A549 (cell line): Measurements from ENCODE around the gene PFDN2. TPM values are rescaled to one million over a fixed set of nuclear protein-coding genes. Genes with fewer than 3 reads are reported as not detected.

ENCODE experiments used
- ATAC-seq, 2 experiments: fragments of 200-7000 bp in 1 of 2; fragments of >200 bp in 1 of 2; cut with Nextera tagmentation in 1 of 2; cut with Tn5 transposase in 1 of 2; 3 replicates each; pipeline versions ENCODE4 v1.8.0 to v1.9.1; 2018 to 2020; ENCODE audit warnings: mild to moderate bottlenecking in 1 of 2, moderate library complexity in 1 of 2
- CTCF ChIA-PET: fragments of 300-600 bp; sonication (Branson Sonifier 250); formaldehyde crosslinking; extraction: SDS; loops from one replicate; lab custom pipeline; 2021; ENCODE audit warnings: antibody characterized with exemption, inconsistent platforms; lab: Yijun Ruan, JAX
- POLR2A ChIA-PET: fragments of 350-600 bp; formaldehyde crosslinking; extraction: SDS; loops from one replicate; lab custom pipeline; 2021; ENCODE audit warnings: antibody characterized with exemption, inconsistent platforms; lab: Yijun Ruan, JAX
- DNase-seq, 2 experiments: peaks; one replicate each; pipeline versions ENCODE4 v3.0.0 to v3.0.0-alpha.2; 2011 to 2016; ENCODE audit warnings: low read depth in 1 of 2, low spot score in 1 of 2
- FAIRE-seq: peaks from 2 replicates; lab custom pipeline; 2011; peaks lifted over from hg19 to GRCh38; lab: Jason Lieb, UNC
- H3K27ac ChIP-seq, 2 experiments: fragments of >200 bp; sonication (Bioruptor Twin); formaldehyde crosslinking; 3 replicates each; pipeline ENCODE4 v1.5.1; 2016 to 2017
- H3K4me1 ChIP-seq: fragments of >200 bp; sonication (Bioruptor Twin); formaldehyde crosslinking; 3 replicates; pipeline ENCODE4 v1.6.1; 2016
- H3K4me2 ChIP-seq: fragments of >200 bp; sonication (Bioruptor Twin); formaldehyde crosslinking; 3 replicates; pipeline ENCODE4 v1.6.1; 2016
- H3K4me3 ChIP-seq: fragments of >200 bp; sonication (Bioruptor Twin); formaldehyde crosslinking; 3 replicates; pipeline ENCODE4 v1.5.1; 2016
- H3K9me3 ChIP-seq: fragments of >200 bp; sonication (Bioruptor Twin); formaldehyde crosslinking; 3 replicates; pipeline ENCODE4 v1.6.1; 2016
- BHLHE40 ChIP-seq: IDR thresholded peaks from 2 replicates; pipeline ENCODE4 v1.6.1; 2012; ENCODE audit warnings: low read depth, low read length, inconsistent platforms
- CBX2 ChIP-seq: fragments of 200-600 bp; sonication (generic); IDR thresholded peaks from 2 replicates; pipeline ENCODE4 v1.6.1; 2016; ENCODE audit warnings: low read depth, mild to moderate bottlenecking, borderline replicate concordance
- EHF ChIP-seq: fragments of 250-450 bp; sonication (Bioruptor Pico); IDR thresholded peaks from 2 replicates; pipeline ENCODE4 v1.5.0; 2020; ENCODE audit warnings: mild to moderate bottlenecking
- EHMT2 ChIP-seq: fragments of 200-600 bp; sonication (generic); IDR thresholded peaks from 2 replicates; pipeline ENCODE4 v1.6.1; 2016; ENCODE audit warnings: antibody characterized with exemption, low read depth, mild to moderate bottlenecking, moderate library complexity
- ELK1 ChIP-seq: fragments of 150-350 bp; IDR thresholded peaks from 2 replicates; pipeline ENCODE4 v1.6.1; 2014; ENCODE audit warnings: low read depth, mild to moderate bottlenecking, low read length
- FOSB ChIP-seq: fragments of 250-450 bp; sonication (Bioruptor Pico); IDR thresholded peaks from 2 replicates; pipeline ENCODE4 v1.5.0; 2020; ENCODE audit warnings: mild to moderate bottlenecking, moderate library complexity
- HDAC2 ChIP-seq: fragments of 200-600 bp; sonication (generic); IDR thresholded peaks from 2 replicates; pipeline ENCODE4 v1.6.1; 2016
- HES2 ChIP-seq: fragments of >200 bp; sonication (Bioruptor Twin); formaldehyde crosslinking; IDR thresholded peaks from 2 replicates; pipeline ENCODE4 v1.6.1; 2016
- HMGXB4 ChIP-seq: fragments of 250-450 bp; sonication (Bioruptor Pico); IDR thresholded peaks from 2 replicates; pipeline ENCODE4 v1.5.0; 2021; ENCODE audit warnings: mild to moderate bottlenecking, moderate library complexity, borderline replicate concordance
- HOXA7 ChIP-seq: fragments of 250-450 bp; sonication (Bioruptor Pico); IDR thresholded peaks from 2 replicates; pipeline ENCODE4 v1.5.0; 2020; ENCODE audit warnings: mild to moderate bottlenecking, moderate library complexity
- HOXB13 ChIP-seq: fragments of 250-450 bp; sonication (Bioruptor Pico); IDR thresholded peaks from 2 replicates; pipeline ENCODE4 v1.5.0; 2020; ENCODE audit warnings: low read depth, mild to moderate bottlenecking, moderate library complexity
- HOXB5 ChIP-seq: fragments of 250-450 bp; sonication (Bioruptor Pico); IDR thresholded peaks from 2 replicates; pipeline ENCODE4 v1.5.0; 2020; ENCODE audit warnings: mild to moderate bottlenecking, moderate library complexity
- JUNB ChIP-seq: fragments of >200 bp; sonication (Bioruptor Twin); formaldehyde crosslinking; IDR thresholded peaks from 2 replicates; pipeline ENCODE4 v1.6.1; 2016
- KDM1A ChIP-seq: fragments of 200-600 bp; sonication (generic); IDR thresholded peaks from 2 replicates; pipeline ENCODE4 v1.6.1; 2016; ENCODE audit warnings: low read depth, mild to moderate bottlenecking
- KDM5A ChIP-seq: fragments of 200-600 bp; sonication (generic); IDR thresholded peaks from 2 replicates; pipeline ENCODE4 v1.6.1; 2016; ENCODE audit warnings: antibody characterized with exemption, mild to moderate bottlenecking
- MAFK ChIP-seq: fragments of 450-650 bp; IDR thresholded peaks from 2 replicates; pipeline ENCODE4 v1.6.1; 2014; ENCODE audit not compliant: partially characterized antibody
- MAX ChIP-seq: IDR thresholded peaks from 2 replicates; pipeline ENCODE4 v1.6.1; 2012
- NPAS2 ChIP-seq: fragments of 250-450 bp; sonication (Bioruptor Pico); IDR thresholded peaks from 2 replicates; pipeline ENCODE4 v1.8.0; 2022; ENCODE audit warnings: mild to moderate bottlenecking, moderate library complexity, borderline replicate concordance
- NR3C1 ChIP-seq: fragments of >200 bp; sonication (Bioruptor Twin); formaldehyde crosslinking; IDR thresholded peaks from 3 replicates; pipeline ENCODE4 v1.6.1; 2017
- POLR2AphosphoS2 ChIP-seq: conservative IDR thresholded peaks from 2 replicates; pipeline ENCODE4 v1.6.1; 2012; ENCODE audit warnings: low read length, improper control_type of control experiment, inconsistent platforms
- RCOR1 ChIP-seq: fragments of 150-350 bp; IDR thresholded peaks from 2 replicates; pipeline ENCODE4 v1.6.1; 2014; ENCODE audit warnings: antibody characterized with exemption, low read length, low read depth
- RNF2 ChIP-seq: fragments of 200-600 bp; sonication (generic); IDR thresholded peaks from 2 replicates; pipeline ENCODE4 v1.6.1; 2016; ENCODE audit warnings: low read depth, mild to moderate bottlenecking, antibody characterized with exemption, moderate library complexity, borderline replicate concordance
- SREBF2 ChIP-seq: fragments of 450-650 bp; IDR thresholded peaks from 2 replicates; pipeline ENCODE4 v1.6.1; 2014; ENCODE audit warnings: mild to moderate bottlenecking, moderate library complexity
- ZNF302 ChIP-seq: fragments of 250-450 bp; sonication (Bioruptor Pico); IDR thresholded peaks from 2 replicates; pipeline ENCODE4 v1.9.0; 2021; ENCODE audit warnings: inconsistent platforms, mild to moderate bottlenecking, moderate library complexity
- ZSCAN20 ChIP-seq: fragments of 250-450 bp; sonication (Bioruptor Pico); IDR thresholded peaks from 2 replicates; pipeline ENCODE4 v1.8.0; 2022; ENCODE audit warnings: mild to moderate bottlenecking, moderate library complexity
- WGBS: methylation state at CpG from one replicate; pipeline ENCODE4 v1.1.6; 2017; ENCODE audit errors: missing lambda C conversion rate; 5-methylcytosine and 5-hydroxymethylcytosine counted together
- polyA plus RNA-seq, 4 experiments: library from polyadenylated mRNA; depleted of rRNA in 3 of 4; stranded (reverse); fragments of >200 nt; fragmentation: RNase III in 1 of 4; extraction: RNeasy Plus Mini Kit Qiagen cat#74134 plus additional on column Dnase treatment in 1 of 4; gene quantifications; 2 replicates in 3 of 4; 3 replicates in 1 of 4; pipeline ENCODE4 v1.2.3, GENCODE V29; 2011 to 2017
- TF ChIP-seq, protein P1 (sequence below): fragments of 200-600 bp; sonication (generic); IDR thresholded peaks from 2 replicates; pipeline ENCODE4 v1.6.1; 2016; ENCODE audit warnings: antibody characterized with exemption, mild to moderate bottlenecking, moderate library complexity

Gene PFDN2
- polyA plus RNA-seq, 2 of the 4 experiments (the other 2 are of a cell fraction), result 179 to 187 TPM

GRCh38 chr1:161091796-161092507 is 25.9 kb downstream of the PFDN2 start (continued):
- TF ChIP-seq EHMT2, result no peak
- no peak for TF ChIP-seq NPAS2 (CRISPR knock-in tag)
- TF ChIP-seq ZNF302 (CRISPR knock-in tag), result no peak

GRCh38 chr1:161091093-161091492 is 26.7 kb downstream of the PFDN2 start:
- Histone ChIP-seq H3K27ac (peak overlapping the region in 1 of 2 experiments; percentile 2; a peak in 2 of 6 replicates), H3K4me1 (peaks cover 34% of the 10 kb centered on the region), H3K9me3 (no peaks in the 10 kb centered on the region), H3K4me3 (no peak overlapping the region), H3K4me2 (no peak overlapping the region)
- ChIA-PET POLR2A (no interaction called here), CTCF (interaction anchor here (0.6 to 12.7 kb wide), 4 partner anchors 6 to 92 kb away, joined by 5 to 167 read pairs (median 40); partner anchors contain the start of genes ARHGAP30 and KLHDC9)
- 87% methylated on average over 5 of the region's 5 CpGs for WGBS
- ATAC-seq, result no peak
- TF ChIP-seq FOSB (CRISPR knock-in tag), result no peak
- TF ChIP-seq POLR2AphosphoS2, result no peak
- TF ChIP-seq HOXB13 (CRISPR knock-in tag), result no peak
- TF ChIP-seq CBX2, result no peak
- no peak for TF ChIP-seq ELK1
- no peak for TF ChIP-seq NR3C1
- TF ChIP-seq EHF (CRISPR knock-in tag), result no peak
- no peak for TF ChIP-seq HOXA7 (CRISPR knock-in tag)
- TF ChIP-seq NPAS2 (CRISPR knock-in tag), result no peak
- no peak for TF ChIP-seq ZSCAN20 (CRISPR knock-in tag)
- no peak for TF ChIP-seq MAFK
- TF ChIP-seq HDAC2, result no peak
- no peak for TF ChIP-seq HES2
- TF ChIP-seq KDM5A, result no peak
- TF ChIP-seq RNF2, result no peak
- no peak for TF ChIP-seq BHLHE40
- TF ChIP-seq HOXB5 (CRISPR knock-in tag), result no peak
- DNase-seq, result no peak
- FAIRE-seq, result no peak

DNA sequence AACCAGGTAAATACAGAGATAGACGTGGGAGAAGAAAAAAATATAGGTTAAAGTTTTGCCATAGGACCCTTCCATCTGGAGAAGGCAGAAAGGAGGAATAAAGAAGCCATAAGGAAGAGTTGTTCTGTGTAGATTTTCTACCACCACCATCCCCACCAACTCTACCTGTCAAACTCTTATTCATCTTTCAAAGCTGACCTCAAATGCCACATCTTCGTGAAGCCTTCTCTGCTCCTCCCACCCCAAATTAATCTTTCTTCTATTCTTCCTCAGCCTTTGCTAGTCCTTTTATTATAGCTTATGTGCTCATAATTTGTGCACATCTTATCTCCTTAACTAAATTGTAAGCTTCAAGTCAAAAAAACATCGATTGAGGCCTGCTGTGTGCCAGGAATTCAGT is 27.2 kb downstream of the PFDN2 start:
- DNase-seq (no peak), ATAC-seq (no peak), FAIRE-seq (no peak)
- no peaks in the 10 kb centered on the region for H3K9me3 ChIP-seq
- H3K4me2 ChIP-seq, result no peak overlapping the region
- TF ChIP-seq HMGXB4 (CRISPR knock-in tag) (no peak), KDM1A (no peak), HDAC2 (no peak), ZNF302 (CRISPR knock-in tag) (no peak), JUNB (no peak), RCOR1 (no peak), SREBF2 (no peak), MAX (no peak), RNF2 (no peak)
- TF ChIP-seq, protein P1, sequence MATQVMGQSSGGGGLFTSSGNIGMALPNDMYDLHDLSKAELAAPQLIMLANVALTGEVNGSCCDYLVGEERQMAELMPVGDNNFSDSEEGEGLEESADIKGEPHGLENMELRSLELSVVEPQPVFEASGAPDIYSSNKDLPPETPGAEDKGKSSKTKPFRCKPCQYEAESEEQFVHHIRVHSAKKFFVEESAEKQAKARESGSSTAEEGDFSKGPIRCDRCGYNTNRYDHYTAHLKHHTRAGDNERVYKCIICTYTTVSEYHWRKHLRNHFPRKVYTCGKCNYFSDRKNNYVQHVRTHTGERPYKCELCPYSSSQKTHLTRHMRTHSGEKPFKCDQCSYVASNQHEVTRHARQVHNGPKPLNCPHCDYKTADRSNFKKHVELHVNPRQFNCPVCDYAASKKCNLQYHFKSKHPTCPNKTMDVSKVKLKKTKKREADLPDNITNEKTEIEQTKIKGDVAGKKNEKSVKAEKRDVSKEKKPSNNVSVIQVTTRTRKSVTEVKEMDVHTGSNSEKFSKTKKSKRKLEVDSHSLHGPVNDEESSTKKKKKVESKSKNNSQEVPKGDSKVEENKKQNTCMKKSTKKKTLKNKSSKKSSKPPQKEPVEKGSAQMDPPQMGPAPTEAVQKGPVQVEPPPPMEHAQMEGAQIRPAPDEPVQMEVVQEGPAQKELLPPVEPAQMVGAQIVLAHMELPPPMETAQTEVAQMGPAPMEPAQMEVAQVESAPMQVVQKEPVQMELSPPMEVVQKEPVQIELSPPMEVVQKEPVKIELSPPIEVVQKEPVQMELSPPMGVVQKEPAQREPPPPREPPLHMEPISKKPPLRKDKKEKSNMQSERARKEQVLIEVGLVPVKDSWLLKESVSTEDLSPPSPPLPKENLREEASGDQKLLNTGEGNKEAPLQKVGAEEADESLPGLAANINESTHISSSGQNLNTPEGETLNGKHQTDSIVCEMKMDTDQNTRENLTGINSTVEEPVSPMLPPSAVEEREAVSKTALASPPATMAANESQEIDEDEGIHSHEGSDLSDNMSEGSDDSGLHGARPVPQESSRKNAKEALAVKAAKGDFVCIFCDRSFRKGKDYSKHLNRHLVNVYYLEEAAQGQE, result no peak
- H3K27ac ChIP-seq, result peak overlapping the region in 1 of 2 experiments; percentile 1; a peak in 2 of 6 replicates
- 77% methylated on average over 3 of the region's 3 CpGs for WGBS
- CTCF ChIA-PET, result interaction anchor here (0.6 to 12.7 kb wide), 4 partner anchors 6 to 92 kb away, joined by 5 to 167 read pairs (median 40); partner anchors contain the start of genes ARHGAP30 and KLHDC9
- POLR2A ChIA-PET, result no interaction called here
- H3K4me3 ChIP-seq, result no peak overlapping the region
- peaks cover 39% of the 10 kb centered on the region for H3K4me1 ChIP-seq
